Endothelial cell of umbilical vein (primary cell): ENCODE data around the gene CCDC179. TPM values are rescaled to one million over a fixed set of nuclear protein-coding genes. Genes with fewer than 3 reads are reported as not detected.

Source experiments
- BruUV-seq: library from RNA; stranded (reverse); fragments of 400-500 nt; replicated peaks from 2 replicates; lab custom pipeline; 2021; lab: Mats Ljungman, UMichigan
- CTCF ChIA-PET: fragments of 300-600, 350-600 bp; sonication (Branson Sonifier 250); formaldehyde crosslinking; loops from one replicate; lab custom pipeline; 2021; ENCODE audit warnings: antibody characterized with exemption, inconsistent platforms; lab: Charles Lee
- POLR2A ChIA-PET: fragments of 300-600, 350-600 bp; sonication (Branson Sonifier 250); formaldehyde crosslinking; loops from one replicate; lab custom pipeline; 2021; ENCODE audit warnings: antibody characterized with exemption, inconsistent platforms; lab: Charles Lee
- DNase-seq: peaks from one replicate; pipeline ENCODE4 v3.0.0-alpha.2; 2011; ENCODE audit warnings: low read depth, low spot score
- FAIRE-seq: peaks from 2 replicates; lab custom pipeline; 2011; peaks lifted over from hg19 to GRCh38; lab: Jason Lieb, UNC
- H2AFZ ChIP-seq: 2 replicates; pipeline ENCODE4 v1.6.0; 2012; ENCODE audit warnings: low read depth, low read length, control low read depth, inconsistent platforms
- H3K27ac ChIP-seq: 2 replicates; pipeline ENCODE4 v1.5.1; 2011; ENCODE audit warnings: low read depth, mild to moderate bottlenecking, control low read depth, low read length, moderate library complexity; ENCODE audit not compliant: insufficient read depth
- H3K27me3 ChIP-seq, 2 experiments: 2 replicates each; pipeline versions ENCODE4 v1.6.0 to v1.6.1; 2011; ENCODE audit warnings: low read length in 2 of 2, mixed read lengths in 1 of 2; ENCODE audit not compliant: control insufficient read depth in 2 of 2, insufficient read depth in 2 of 2
- H3K36me3 ChIP-seq, 2 experiments: 2 replicates in 1 of 2; 3 replicates in 1 of 2; pipeline ENCODE4 v1.5.1; 2011; ENCODE audit warnings: low read length in 2 of 2, mild to moderate bottlenecking in 1 of 2, moderate library complexity in 1 of 2; ENCODE audit not compliant: control insufficient read depth in 2 of 2, insufficient read depth in 2 of 2; ENCODE audit errors: extremely low read depth in 1 of 2
- H3K4me1 ChIP-seq: 3 replicates; pipeline ENCODE4 v1.5.1; 2011; ENCODE audit warnings: mild to moderate bottlenecking, low read length; ENCODE audit not compliant: control insufficient read depth, insufficient read depth; ENCODE audit errors: extremely low read depth
- H3K4me2 ChIP-seq: 2 replicates; pipeline ENCODE4 v1.6.1; 2011; ENCODE audit warnings: low read length, control low read depth, mixed read lengths; ENCODE audit not compliant: insufficient read depth
- H3K4me3 ChIP-seq, 3 experiments: fragments of 200-600 bp in 1 of 3; sonication (generic), shearing (Covaris generic) in 1 of 3; replicated peaks in 1 of 3; 2 replicates each; pipeline ENCODE4 v1.5.1; 2011 to 2016; ENCODE audit warnings: control low read depth in 3 of 3, low read length in 3 of 3, mild to moderate bottlenecking in 2 of 3, inconsistent platforms in 1 of 3, low read depth in 1 of 3, moderate library complexity in 1 of 3; ENCODE audit not compliant: insufficient read depth in 1 of 3
- H3K79me2 ChIP-seq: 2 replicates; pipeline ENCODE4 v1.6.0; 2012; ENCODE audit warnings: low read length, inconsistent platforms; ENCODE audit not compliant: control insufficient read depth, insufficient read depth
- H3K9ac ChIP-seq: replicated peaks from 2 replicates; pipeline ENCODE3; 2011; ENCODE audit warnings: low read length, control low read depth; ENCODE audit not compliant: insufficient read depth; ENCODE audit errors: extremely low read depth
- H3K9me1 ChIP-seq: replicated peaks from 3 replicates; pipeline ENCODE4 v1.6.0; 2011; ENCODE audit warnings: mild to moderate bottlenecking, low read length; ENCODE audit not compliant: control insufficient read depth, insufficient read depth; ENCODE audit errors: extremely low read depth
- H3K9me3 ChIP-seq: replicated peaks from 2 replicates; pipeline ENCODE4 v1.5.1; 2012; ENCODE audit warnings: low read length, inconsistent platforms; ENCODE audit not compliant: control insufficient read depth, insufficient read depth
- H4K20me1 ChIP-seq: replicated peaks from 2 replicates; pipeline ENCODE3; 2011; ENCODE audit warnings: mild to moderate bottlenecking, low read length; ENCODE audit not compliant: control insufficient read depth, insufficient read depth; ENCODE audit errors: extremely low read depth
- CTCF ChIP-seq, 2 donors: IDR thresholded peaks; 1 replicate in 1 of 2; 2 replicates in 1 of 2; pipeline ENCODE4 v1.5.1; 2011; ENCODE audit warnings: low read length in 2 of 2, mild to moderate bottlenecking in 2 of 2, moderate library complexity in 2 of 2, control low read depth in 1 of 2, inconsistent platforms in 1 of 2, low read depth in 1 of 2; ENCODE audit not compliant: insufficient read depth in 1 of 2; ENCODE audit errors: extremely low read depth in 1 of 2
- EZH2 ChIP-seq: IDR thresholded peaks from 2 replicates; pipeline ENCODE4 v1.6.1; 2012; ENCODE audit warnings: borderline replicate concordance, low read depth, mild to moderate bottlenecking, moderate library complexity, low read length, inconsistent platforms; ENCODE audit not compliant: severe bottlenecking
- FOS ChIP-seq: IDR thresholded peaks from 2 replicates; pipeline ENCODE4 v1.6.1; 2011; ENCODE audit warnings: mild to moderate bottlenecking, low read length, moderate library complexity, borderline replicate concordance; ENCODE audit not compliant: insufficient read depth
- GATA2 ChIP-seq: IDR thresholded peaks from 2 replicates; pipeline ENCODE4 v1.7.0; 2011; ENCODE audit warnings: low read depth, mild to moderate bottlenecking, moderate library complexity, mixed read lengths, low read length; ENCODE audit not compliant: insufficient read length, insufficient read depth
- JUN ChIP-seq: IDR thresholded peaks from 2 replicates; pipeline ENCODE4 v1.6.1; 2011; ENCODE audit warnings: borderline replicate concordance, low read depth; ENCODE audit not compliant: insufficient read length, insufficient read depth
- MAX ChIP-seq: IDR thresholded peaks from 2 replicates; pipeline ENCODE4 v1.6.1; 2011; ENCODE audit not compliant: insufficient read depth, insufficient read length
- MYC ChIP-seq: IDR thresholded peaks from one replicate; pipeline ENCODE4 v1.6.1; 2011; ENCODE audit warnings: mild to moderate bottlenecking, low read depth, low read length
- POLR2A ChIP-seq: IDR thresholded peaks from 2 replicates; pipeline ENCODE4 v1.6.1; 2012; ENCODE audit warnings: low read depth, mild to moderate bottlenecking, control low read depth, low read length
- POLR2AphosphoS5 ChIP-seq: IDR thresholded peaks from 2 replicates; pipeline ENCODE4 v1.6.1; 2012; ENCODE audit warnings: low read depth, mild to moderate bottlenecking, control low read depth, low read length, moderate library complexity; ENCODE audit not compliant: insufficient read depth
- dilution Hi-C: fragments of 300-500 bp; cut with MboI; formaldehyde crosslinking; loops from one replicate; pipeline ENCODE4 v1.15.0; 2019; ENCODE audit warnings: low sequenced_read_pairs; ENCODE audit not compliant: extremely low pct_ligation_motif_present
- intact Hi-C: fragments of 100-400 bp; cut with micrococcal nuclease; formaldehyde crosslinking; loops from one replicate; pipeline ENCODE4 v1.10.0; 2022
- polyA plus RNA-seq, 4 experiments: library from polyadenylated mRNA; depleted of rRNA in 3 of 4; stranded (reverse) in 3 of 4; unstranded in 1 of 4; fragments of >200 nt; gene quantifications; 2 replicates each; pipeline versions ENCODE4 v1.2.1 to v1.2.3, GENCODE V29; 2011 to 2012; ENCODE audit warnings: missing spikeins in 1 of 4
- total RNA-seq: library from RNA; stranded (reverse); gene quantifications from 2 replicates; pipeline ENCODE4 v1.2.3, GENCODE V29; 2021

Gene CCDC179
- total and polyA plus RNA-seq, 2 donors (not counting 3 experiments of a cell fraction or from before 2014, with no cell fraction given): not detected

- ChIA-PET CTCF (interaction anchor here (1.4 to 1.6 kb wide), 3 partner anchors 9 to 25 kb away, joined by 3 to 9 read pairs (median 7); no protein-coding TSS in a partner anchor), POLR2A (no interaction called here)
- H3K9me1 ChIP-seq: no peaks in the 10 kb centered on the region
- no peaks in the 10 kb centered on the region for H3K4me1 ChIP-seq
- FAIRE-seq (no peak), DNase-seq (no peak)
- H3K9me3 ChIP-seq: no peaks in the 10 kb centered on the region
- no TSS peak for BruUV-seq
- TF ChIP-seq POLR2AphosphoS5 (no peak), POLR2A (no peak), FOS (no peak), MAX (no peak), GATA2 (no peak), EZH2 (no peak), CTCF (IDR thresholded peaks at IDR 0.05; ENCODE audit: extremely low read depth in 1 of 2, insufficient read depth in 1 of 2, low read depth in 1 of 2, low read length in 2 of 2) (no peak), JUN (no peak), MYC (no peak)
- no peak overlapping the region for H3K4me2 ChIP-seq
- H3K4me3 ChIP-seq: no peak overlapping the region
- no peak overlapping the region for H2AFZ ChIP-seq
- no peaks in the 10 kb centered on the region for H3K36me3 ChIP-seq
- no peak overlapping the region for H3K27ac ChIP-seq
- peaks cover 2% of the 10 kb centered on the region in 2 experiments for H3K27me3 ChIP-seq
- H3K9ac ChIP-seq: no peak overlapping the region
- H3K79me2 ChIP-seq: no peaks in the 10 kb centered on the region
- intact Hi-C loops (no loop called here), dilution Hi-C loops (no loop called here)
- H4K20me1 ChIP-seq: no peaks in the 10 kb centered on the region
Measured at GRCh38 chr11:22901603-22902002, 41.3 kb upstream of the CCDC179 start.
